Heart left ventricle (tissue), 16 donors: ENCODE results near the gene TRPM2. TPM values are rescaled to one million over a fixed set of nuclear protein-coding genes. Genes with fewer than 3 reads are reported as not detected.

Source experiments
- ATAC-seq, 4 donors: fragments of 200-7000 bp; cut with Tn5 transposase; one replicate each; pipeline ENCODE4 v1.9.1; 2020 to 2022; ENCODE audit warnings: moderate library complexity in 4 of 4, mild to moderate bottlenecking in 3 of 4, moderate number of reproducible peaks in 1 of 4
- DNase-seq, 5 donors: peaks; one replicate each; pipeline ENCODE4 v3.0.0-alpha.2; 2020
- H3K27ac ChIP-seq, 12 donors: fragments of 200-600 bp; sonication (generic) in 4 of 12; one replicate each; pipeline versions ENCODE4 v1.5.0 to v1.8.0; 2016 to 2022; ENCODE audit warnings: mild to moderate bottlenecking in 2 of 12
- H3K27me3 ChIP-seq, 9 donors: fragments of 200-600 bp; sonication (generic) in 2 of 9; one replicate each; pipeline versions ENCODE4 v1.5.1 to v1.8.0; 2016 to 2022; ENCODE audit warnings: mild to moderate bottlenecking in 3 of 9
- H3K36me3 ChIP-seq, 9 donors: fragments of 200-600 bp; sonication (generic) in 2 of 9; one replicate each; pipeline versions ENCODE4 v1.5.0 to v1.8.0; 2018 to 2022; ENCODE audit warnings: mild to moderate bottlenecking in 2 of 9
- H3K4me1 ChIP-seq, 12 donors: fragments of 200-600 bp; sonication (generic) in 4 of 12; one replicate each; pipeline versions ENCODE4 v1.5.0 to v1.8.0; 2016 to 2022; ENCODE audit warnings: mild to moderate bottlenecking in 3 of 12
- H3K4me3 ChIP-seq, 12 donors: fragments of 200-600 bp; sonication (generic) in 4 of 12; one replicate each; pipeline versions ENCODE4 v1.5.0 to v1.8.0; 2017 to 2022; ENCODE audit warnings: mild to moderate bottlenecking in 9 of 12, moderate library complexity in 4 of 12
- H3K9me3 ChIP-seq, 12 donors: fragments of 200-600 bp; sonication (generic) in 4 of 12; one replicate each; pipeline versions ENCODE4 v1.5.0 to v1.8.0; 2016 to 2022; ENCODE audit warnings: mild to moderate bottlenecking in 1 of 12
- POLR2A ChIP-seq, 2 donors: fragments of 450-650 bp; IDR thresholded peaks; one replicate each; pipeline ENCODE4 v1.6.1; 2017; ENCODE audit warnings: antibody characterized with exemption in 2 of 2, mild to moderate bottlenecking in 2 of 2, moderate library complexity in 2 of 2
- WGBS, 4 donors: extraction: QIAGEN DNeasy Blood & Tissue Kit in 2 of 4; methylation state at CpG; one replicate each; pipeline versions ENCODE4 v1.1.5 to v1.1.7; 2013 to 2018; 5-methylcytosine and 5-hydroxymethylcytosine counted together
- intact Hi-C, 10 donors: fragments of 100-400 bp; cut with DNase I; formaldehyde crosslinking; loops; one replicate each; pipeline versions ENCODE4 v1.11.1 to v1.14.2; 2022
- polyA plus RNA-seq, 2 donors: library from polyadenylated mRNA; stranded (reverse); fragments of 200-250 nt; gene quantifications; one replicate each; pipeline ENCODE4 v1.2.3, GENCODE V29; 2013
- total RNA-seq, 9 donors: library from RNA; depleted of rRNA in 2 of 9; stranded (reverse); fragments of >200 nt in 2 of 9; fragmentation: NEBNext Ultra II Directional in 3 of 9; extraction: Animal tissue kit (Norgen Biotek cat#: 25700) in 3 of 9; gene quantifications; one replicate each; pipeline versions ENCODE4 v1.1.0 to v1.2.4, GENCODE V29; 2016 to 2023
- TF ChIP-seq, protein P1 (sequence below), 12 donors: fragments of 200-600 bp; sonication (generic) in 4 of 12; IDR thresholded peaks; one replicate each; pipeline versions ENCODE4 v1.5.0 to v1.8.0; 2018 to 2022; ENCODE audit warnings: antibody characterized with exemption in 12 of 12, mild to moderate bottlenecking in 5 of 12
- donor health status: ischemic (EF 13 %, LVEDD 7.1; RV severe dilation, severe dysfunction).
- donor health status: healthy with polysubstance abuse.
- donor health status: DM: no; HTN: yes; CAD: no.
- donor health status: DM: no; HTN: no; CAD: no.
- donor health status: ischemic (EF 25% LVEDD 6.9; RV normal size, moderate dysfunction).
- donor health status: ischemic (EF 25% LVEDD 5.7; RV mildly dilated, moderate dysfunction).
- donor health status: healthy.
- donor health status: DM: yes; HTN: yes; CAD: no.
- donor health status: ischemic (EF 35%, LVEDD 5.7; RV mildly dilated, moderate dysfunction).
- donor health status: nonischemic (EF 11% LVEDD 7.7; RV severe dilation, severe dysfunction).
- donor health status: DM: yes; HTN: yes; CAD: no.
- donor health status: PGD.
- donor health status: ischemic (EF 29% LVEDD 5.4; RV normal size, mild dysfunction).
- donor health status: nonischemic (EF 23%, LVEDD 6.1; RV moderate dilation, normal function).

The TRPM2 gene
- total and polyA plus RNA-seq, 11 donors, result 0.66 to 20.5 (median 1.2) TPM

DNA sequence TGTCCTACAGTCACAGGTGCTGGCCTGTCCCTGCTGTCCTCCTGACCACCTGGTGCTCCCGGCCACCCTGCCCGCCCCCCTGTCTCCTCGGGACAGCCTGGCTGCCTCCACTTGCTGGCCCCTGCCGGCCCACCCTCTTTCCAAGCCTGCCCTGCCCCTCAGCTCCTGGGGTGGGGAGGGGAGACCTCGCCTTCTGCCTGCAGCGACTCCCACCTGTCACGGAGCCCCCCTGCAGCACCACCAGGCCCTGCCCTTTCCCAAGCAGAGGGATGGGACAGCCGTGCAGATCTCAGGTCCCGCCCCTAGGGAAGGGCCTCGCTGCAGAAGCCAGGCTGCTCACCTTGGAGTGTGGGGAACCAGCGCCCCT, 109.4 kb downstream of the TRPM2 start:
- DNase-seq, result no peak
- intact Hi-C loops, result loop anchor here in 1 of 10 donors (5.0 kb wide), 1 partner anchor 329 kb away; no protein-coding TSS in a partner anchor
- WGBS, 4 donors, result 87 to 91% (median 89%) methylated on average over 7 to 11 of the region's 11 CpGs

DNA sequence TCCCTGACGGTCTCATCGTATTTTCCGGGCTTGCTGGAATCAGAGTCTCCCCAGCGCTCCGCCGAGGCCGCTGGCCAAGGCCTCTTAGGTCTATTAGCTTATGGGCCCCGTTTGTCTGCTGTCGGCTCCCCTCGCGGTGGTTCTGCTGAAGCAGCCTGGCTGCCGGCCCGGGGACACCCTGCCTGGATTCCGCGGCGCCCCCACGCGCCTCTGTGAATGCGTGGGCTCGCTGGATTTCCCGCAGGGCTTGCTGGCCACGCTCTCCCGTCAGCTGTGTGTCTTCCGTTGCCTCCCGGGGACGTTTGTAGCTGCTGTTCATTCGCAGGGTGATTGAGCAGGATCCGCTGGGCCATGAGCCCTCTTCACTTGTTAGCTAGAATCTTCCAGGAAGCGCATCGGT, 110.3 kb downstream of the TRPM2 start:
- no peaks in the 10 kb centered on the region for H3K9me3 ChIP-seq
- 56 to 69% (median 66%) methylated on average over 28 to 30 of the region's 30 CpGs for WGBS, 4 donors
- DNase-seq, result peak in 2 of 5 donors; percentile 50 to 61
- H3K27ac ChIP-seq, result no peak overlapping the region
- H3K4me1 ChIP-seq, result peaks cover 0 to 15% (median 7%) of the 10 kb centered on the region in 12 donors
- intact Hi-C loops, result loop anchor here in 1 of 10 donors (5.0 kb wide), 1 partner anchor 329 kb away; no protein-coding TSS in a partner anchor
- no peaks in the 10 kb centered on the region for H3K36me3 ChIP-seq
- peak overlapping the region in 1 of 12 donors; percentile 5 for H3K4me3 ChIP-seq
- no peak for ATAC-seq
- H3K27me3 ChIP-seq, result no peaks in the 10 kb centered on the region
- TF ChIP-seq POLR2A (IDR thresholded peaks at IDR 0.05), result no peak
- TF ChIP-seq, protein P1, sequence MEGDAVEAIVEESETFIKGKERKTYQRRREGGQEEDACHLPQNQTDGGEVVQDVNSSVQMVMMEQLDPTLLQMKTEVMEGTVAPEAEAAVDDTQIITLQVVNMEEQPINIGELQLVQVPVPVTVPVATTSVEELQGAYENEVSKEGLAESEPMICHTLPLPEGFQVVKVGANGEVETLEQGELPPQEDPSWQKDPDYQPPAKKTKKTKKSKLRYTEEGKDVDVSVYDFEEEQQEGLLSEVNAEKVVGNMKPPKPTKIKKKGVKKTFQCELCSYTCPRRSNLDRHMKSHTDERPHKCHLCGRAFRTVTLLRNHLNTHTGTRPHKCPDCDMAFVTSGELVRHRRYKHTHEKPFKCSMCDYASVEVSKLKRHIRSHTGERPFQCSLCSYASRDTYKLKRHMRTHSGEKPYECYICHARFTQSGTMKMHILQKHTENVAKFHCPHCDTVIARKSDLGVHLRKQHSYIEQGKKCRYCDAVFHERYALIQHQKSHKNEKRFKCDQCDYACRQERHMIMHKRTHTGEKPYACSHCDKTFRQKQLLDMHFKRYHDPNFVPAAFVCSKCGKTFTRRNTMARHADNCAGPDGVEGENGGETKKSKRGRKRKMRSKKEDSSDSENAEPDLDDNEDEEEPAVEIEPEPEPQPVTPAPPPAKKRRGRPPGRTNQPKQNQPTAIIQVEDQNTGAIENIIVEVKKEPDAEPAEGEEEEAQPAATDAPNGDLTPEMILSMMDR (IDR thresholded peaks at IDR 0.05), result no peak

More for the DNA sequence above, 109.4 kb downstream of the TRPM2 start:
- H3K9me3 ChIP-seq, result no peaks in the 10 kb centered on the region
- no peak for TF ChIP-seq POLR2A (IDR thresholded peaks at IDR 0.05)
- TF ChIP-seq, protein P1 (IDR thresholded peaks at IDR 0.05), result no peak
- H3K27me3 ChIP-seq, result no peaks in the 10 kb centered on the region
- no peaks in the 10 kb centered on the region for H3K36me3 ChIP-seq
- H3K27ac ChIP-seq, result no peak overlapping the region
- ATAC-seq, result no peak
- peaks cover 0 to 15% (median 7%) of the 10 kb centered on the region in 12 donors for H3K4me1 ChIP-seq
- no peak overlapping the region for H3K4me3 ChIP-seq

GRCh38 chr21:44464351-44464750, 110.9 kb downstream of the TRPM2 start:
- intact Hi-C loops, result loop anchor here in 1 of 10 donors (5.0 kb wide), 1 partner anchor 328 kb away; no protein-coding TSS in a partner anchor
- no peak overlapping the region for H3K4me3 ChIP-seq
- no peaks in the 10 kb centered on the region for H3K27me3 ChIP-seq
- ATAC-seq (no peak), DNase-seq (no peak)
- H3K4me1 ChIP-seq, result peaks cover 0 to 15% (median 7%) of the 10 kb centered on the region in 12 donors
- no peaks in the 10 kb centered on the region for H3K9me3 ChIP-seq
- H3K27ac ChIP-seq, result no peak overlapping the region
- H3K36me3 ChIP-seq, result no peaks in the 10 kb centered on the region
- no peak for TF ChIP-seq POLR2A (IDR thresholded peaks at IDR 0.05)
- TF ChIP-seq, protein P1 (IDR thresholded peaks at IDR 0.05), result no peak
- WGBS, 4 donors, result 88 to 97% (median 90%) methylated on average over 11 to 12 of the region's 12 CpGs

DNA sequence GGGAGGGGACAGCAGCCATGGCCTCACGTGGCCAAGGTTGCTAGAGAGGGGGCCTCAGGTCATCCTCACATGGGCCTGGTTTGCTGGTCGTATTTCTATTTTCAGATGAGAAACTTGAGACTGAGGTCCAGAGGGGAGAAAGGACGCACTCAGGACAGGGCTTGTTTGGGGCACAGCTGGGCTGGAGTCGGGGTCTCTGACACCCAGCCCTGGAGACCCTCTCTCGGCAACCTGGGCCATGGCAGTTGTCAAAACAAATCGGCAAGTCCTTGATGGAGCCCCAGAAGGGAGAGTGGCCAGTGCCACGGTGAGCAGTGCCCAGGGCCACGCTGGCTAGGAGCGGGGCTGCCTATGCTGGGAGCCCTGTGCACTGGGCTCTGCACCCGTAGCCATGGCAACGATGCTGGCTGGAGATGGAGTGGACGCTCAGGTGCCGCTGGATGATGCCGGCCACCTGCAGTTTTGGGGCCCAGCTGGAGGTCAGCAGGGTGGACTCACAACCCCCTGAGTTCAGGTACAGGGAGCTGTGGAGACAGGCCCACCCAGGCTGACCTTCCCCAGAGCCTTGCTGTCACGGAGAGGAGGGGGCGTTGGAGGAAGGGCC, 113.0 kb downstream of the TRPM2 start:
- ATAC-seq (no peak), DNase-seq (no peak)
- WGBS, 4 donors, result 89 to 92% (median 91%) methylated on average over 10 to 16 of the region's 16 CpGs
- Histone ChIP-seq H3K9me3 (no peaks in the 10 kb centered on the region), H3K27me3 (no peaks in the 10 kb centered on the region), H3K4me1 (peaks cover 0 to 8% (median 4%) of the 10 kb centered on the region in 12 donors), H3K27ac (no peak overlapping the region), H3K36me3 (no peaks in the 10 kb centered on the region), H3K4me3 (no peak overlapping the region)
- intact Hi-C loops, result no loop called here
- TF ChIP-seq, protein P1 (IDR thresholded peaks at IDR 0.05), result no peak
- TF ChIP-seq POLR2A (IDR thresholded peaks at IDR 0.05), result no peak
